ENCODE results near the gene MYBPC2.

DNA sequence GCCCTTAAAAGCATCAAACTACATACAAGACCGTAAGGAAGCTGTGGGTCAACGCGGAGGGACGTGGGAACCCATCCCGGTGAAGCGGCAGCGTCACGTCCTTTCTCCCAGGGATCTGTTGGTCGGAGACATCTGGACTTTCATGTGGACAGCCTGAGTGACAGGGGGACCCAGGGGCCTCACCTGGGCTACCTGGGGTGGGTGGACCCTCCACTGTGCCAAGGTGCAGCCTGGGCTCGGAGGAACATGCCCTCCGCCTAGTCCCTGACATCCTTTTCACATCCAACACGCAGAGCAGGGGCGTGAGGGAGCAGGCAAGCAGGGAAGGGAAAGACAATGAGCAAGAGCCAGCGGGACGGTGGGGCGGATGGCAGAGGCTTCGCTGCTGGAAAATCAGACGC, 57.7 kb downstream of the MYBPC2 start:
- TF ChIP-seq POLR2AphosphoS5 (IDR thresholded peaks at IDR 0.05) (no peak), POLR2A (IDR thresholded peaks at IDR 0.05) (no peak), EP300 (IDR thresholded peaks at IDR 0.05) (no peak)
- TF ChIP-seq, protein P1, sequence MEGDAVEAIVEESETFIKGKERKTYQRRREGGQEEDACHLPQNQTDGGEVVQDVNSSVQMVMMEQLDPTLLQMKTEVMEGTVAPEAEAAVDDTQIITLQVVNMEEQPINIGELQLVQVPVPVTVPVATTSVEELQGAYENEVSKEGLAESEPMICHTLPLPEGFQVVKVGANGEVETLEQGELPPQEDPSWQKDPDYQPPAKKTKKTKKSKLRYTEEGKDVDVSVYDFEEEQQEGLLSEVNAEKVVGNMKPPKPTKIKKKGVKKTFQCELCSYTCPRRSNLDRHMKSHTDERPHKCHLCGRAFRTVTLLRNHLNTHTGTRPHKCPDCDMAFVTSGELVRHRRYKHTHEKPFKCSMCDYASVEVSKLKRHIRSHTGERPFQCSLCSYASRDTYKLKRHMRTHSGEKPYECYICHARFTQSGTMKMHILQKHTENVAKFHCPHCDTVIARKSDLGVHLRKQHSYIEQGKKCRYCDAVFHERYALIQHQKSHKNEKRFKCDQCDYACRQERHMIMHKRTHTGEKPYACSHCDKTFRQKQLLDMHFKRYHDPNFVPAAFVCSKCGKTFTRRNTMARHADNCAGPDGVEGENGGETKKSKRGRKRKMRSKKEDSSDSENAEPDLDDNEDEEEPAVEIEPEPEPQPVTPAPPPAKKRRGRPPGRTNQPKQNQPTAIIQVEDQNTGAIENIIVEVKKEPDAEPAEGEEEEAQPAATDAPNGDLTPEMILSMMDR (IDR thresholded peaks at IDR 0.05) = no peak

All from upper lobe of left lung (tissue), 4 donors.